Endothelial cell of umbilical vein (primary cell): Measurements from ENCODE around the gene SPRED2. TPM values are rescaled to one million over a fixed set of nuclear protein-coding genes. Genes with fewer than 3 reads are reported as not detected.

ENCODE experiments used
- BruUV-seq: library from RNA; stranded (reverse); fragments of 400-500 nt; replicated peaks from 2 replicates; lab custom pipeline; 2021; lab: Mats Ljungman, UMichigan
- CTCF ChIA-PET: fragments of 300-600, 350-600 bp; sonication (Branson Sonifier 250); formaldehyde crosslinking; loops from one replicate; lab custom pipeline; 2021; ENCODE audit warnings: antibody characterized with exemption, inconsistent platforms; lab: Charles Lee
- POLR2A ChIA-PET: fragments of 300-600, 350-600 bp; sonication (Branson Sonifier 250); formaldehyde crosslinking; loops from one replicate; lab custom pipeline; 2021; ENCODE audit warnings: antibody characterized with exemption, inconsistent platforms; lab: Charles Lee
- DNase-seq: peaks from one replicate; pipeline ENCODE4 v3.0.0-alpha.2; 2011; ENCODE audit warnings: low read depth, low spot score
- FAIRE-seq: peaks from 2 replicates; lab custom pipeline; 2011; peaks lifted over from hg19 to GRCh38; lab: Jason Lieb, UNC
- H2AFZ ChIP-seq: 2 replicates; pipeline ENCODE4 v1.6.0; 2012; ENCODE audit warnings: low read depth, low read length, control low read depth, inconsistent platforms
- H3K27ac ChIP-seq: 2 replicates; pipeline ENCODE4 v1.5.1; 2011; ENCODE audit warnings: low read depth, mild to moderate bottlenecking, control low read depth, low read length, moderate library complexity; ENCODE audit not compliant: insufficient read depth
- H3K27me3 ChIP-seq, 2 experiments: 2 replicates each; pipeline versions ENCODE4 v1.6.0 to v1.6.1; 2011; ENCODE audit warnings: low read length in 2 of 2, mixed read lengths in 1 of 2; ENCODE audit not compliant: control insufficient read depth in 2 of 2, insufficient read depth in 2 of 2
- H3K36me3 ChIP-seq, 2 experiments: 2 replicates in 1 of 2; 3 replicates in 1 of 2; pipeline ENCODE4 v1.5.1; 2011; ENCODE audit warnings: low read length in 2 of 2, mild to moderate bottlenecking in 1 of 2, moderate library complexity in 1 of 2; ENCODE audit not compliant: control insufficient read depth in 2 of 2, insufficient read depth in 2 of 2; ENCODE audit errors: extremely low read depth in 1 of 2
- H3K4me1 ChIP-seq: 3 replicates; pipeline ENCODE4 v1.5.1; 2011; ENCODE audit warnings: mild to moderate bottlenecking, low read length; ENCODE audit not compliant: control insufficient read depth, insufficient read depth; ENCODE audit errors: extremely low read depth
- H3K4me2 ChIP-seq: 2 replicates; pipeline ENCODE4 v1.6.1; 2011; ENCODE audit warnings: low read length, control low read depth, mixed read lengths; ENCODE audit not compliant: insufficient read depth
- H3K4me3 ChIP-seq, 3 experiments: fragments of 200-600 bp in 1 of 3; sonication (generic), shearing (Covaris generic) in 1 of 3; replicated peaks in 1 of 3; 2 replicates each; pipeline ENCODE4 v1.5.1; 2011 to 2016; ENCODE audit warnings: control low read depth in 3 of 3, low read length in 3 of 3, mild to moderate bottlenecking in 2 of 3, inconsistent platforms in 1 of 3, low read depth in 1 of 3, moderate library complexity in 1 of 3; ENCODE audit not compliant: insufficient read depth in 1 of 3
- H3K79me2 ChIP-seq: 2 replicates; pipeline ENCODE4 v1.6.0; 2012; ENCODE audit warnings: low read length, inconsistent platforms; ENCODE audit not compliant: control insufficient read depth, insufficient read depth
- H3K9ac ChIP-seq: replicated peaks from 2 replicates; pipeline ENCODE3; 2011; ENCODE audit warnings: low read length, control low read depth; ENCODE audit not compliant: insufficient read depth; ENCODE audit errors: extremely low read depth
- H3K9me1 ChIP-seq: replicated peaks from 3 replicates; pipeline ENCODE4 v1.6.0; 2011; ENCODE audit warnings: mild to moderate bottlenecking, low read length; ENCODE audit not compliant: control insufficient read depth, insufficient read depth; ENCODE audit errors: extremely low read depth
- H3K9me3 ChIP-seq: replicated peaks from 2 replicates; pipeline ENCODE4 v1.5.1; 2012; ENCODE audit warnings: low read length, inconsistent platforms; ENCODE audit not compliant: control insufficient read depth, insufficient read depth
- H4K20me1 ChIP-seq: replicated peaks from 2 replicates; pipeline ENCODE3; 2011; ENCODE audit warnings: mild to moderate bottlenecking, low read length; ENCODE audit not compliant: control insufficient read depth, insufficient read depth; ENCODE audit errors: extremely low read depth
- CTCF ChIP-seq, 2 donors: IDR thresholded peaks; 1 replicate in 1 of 2; 2 replicates in 1 of 2; pipeline ENCODE4 v1.5.1; 2011; ENCODE audit warnings: low read length in 2 of 2, mild to moderate bottlenecking in 2 of 2, moderate library complexity in 2 of 2, control low read depth in 1 of 2, inconsistent platforms in 1 of 2, low read depth in 1 of 2; ENCODE audit not compliant: insufficient read depth in 1 of 2; ENCODE audit errors: extremely low read depth in 1 of 2
- EZH2 ChIP-seq: IDR thresholded peaks from 2 replicates; pipeline ENCODE4 v1.6.1; 2012; ENCODE audit warnings: borderline replicate concordance, low read depth, mild to moderate bottlenecking, moderate library complexity, low read length, inconsistent platforms; ENCODE audit not compliant: severe bottlenecking
- FOS ChIP-seq: IDR thresholded peaks from 2 replicates; pipeline ENCODE4 v1.6.1; 2011; ENCODE audit warnings: mild to moderate bottlenecking, low read length, moderate library complexity, borderline replicate concordance; ENCODE audit not compliant: insufficient read depth
- GATA2 ChIP-seq: IDR thresholded peaks from 2 replicates; pipeline ENCODE4 v1.7.0; 2011; ENCODE audit warnings: low read depth, mild to moderate bottlenecking, moderate library complexity, mixed read lengths, low read length; ENCODE audit not compliant: insufficient read length, insufficient read depth
- JUN ChIP-seq: IDR thresholded peaks from 2 replicates; pipeline ENCODE4 v1.6.1; 2011; ENCODE audit warnings: borderline replicate concordance, low read depth; ENCODE audit not compliant: insufficient read length, insufficient read depth
- MAX ChIP-seq: IDR thresholded peaks from 2 replicates; pipeline ENCODE4 v1.6.1; 2011; ENCODE audit not compliant: insufficient read depth, insufficient read length
- MYC ChIP-seq: IDR thresholded peaks from one replicate; pipeline ENCODE4 v1.6.1; 2011; ENCODE audit warnings: mild to moderate bottlenecking, low read depth, low read length
- POLR2A ChIP-seq: IDR thresholded peaks from 2 replicates; pipeline ENCODE4 v1.6.1; 2012; ENCODE audit warnings: low read depth, mild to moderate bottlenecking, control low read depth, low read length
- POLR2AphosphoS5 ChIP-seq: IDR thresholded peaks from 2 replicates; pipeline ENCODE4 v1.6.1; 2012; ENCODE audit warnings: low read depth, mild to moderate bottlenecking, control low read depth, low read length, moderate library complexity; ENCODE audit not compliant: insufficient read depth
- dilution Hi-C: fragments of 300-500 bp; cut with MboI; formaldehyde crosslinking; loops from one replicate; pipeline ENCODE4 v1.15.0; 2019; ENCODE audit warnings: low sequenced_read_pairs; ENCODE audit not compliant: extremely low pct_ligation_motif_present
- intact Hi-C: fragments of 100-400 bp; cut with micrococcal nuclease; formaldehyde crosslinking; loops from one replicate; pipeline ENCODE4 v1.10.0; 2022
- polyA plus RNA-seq, 4 experiments: library from polyadenylated mRNA; depleted of rRNA in 3 of 4; stranded (reverse) in 3 of 4; unstranded in 1 of 4; fragments of >200 nt; gene quantifications; 2 replicates each; pipeline versions ENCODE4 v1.2.1 to v1.2.3, GENCODE V29; 2011 to 2012; ENCODE audit warnings: missing spikeins in 1 of 4
- total RNA-seq: library from RNA; stranded (reverse); gene quantifications from 2 replicates; pipeline ENCODE4 v1.2.3, GENCODE V29; 2021

SPRED2 gene
- total and polyA plus RNA-seq, 2 donors (not counting 3 experiments of a cell fraction or from before 2014, with no cell fraction given) = 3.6 to 9.6 TPM

- DNase-seq = no peak
- FAIRE-seq = no peak
- Histone ChIP-seq H3K36me3 (no peaks in the 10 kb centered on the region), H3K9me1 (no peaks in the 10 kb centered on the region), H3K4me3 (no peak overlapping the region), H3K79me2 (no peaks in the 10 kb centered on the region), H3K9ac (no peak overlapping the region), H3K4me1 (no peaks in the 10 kb centered on the region), H2AFZ (no peak overlapping the region), H3K4me2 (no peak overlapping the region), H3K9me3 (no peaks in the 10 kb centered on the region), H4K20me1 (no peaks in the 10 kb centered on the region), H3K27ac (no peak overlapping the region), H3K27me3 (peaks cover 17 to 29% of the 10 kb centered on the region in 2 experiments)
- CTCF ChIA-PET = no interaction called here
- intact Hi-C loops = no loop called here
- no TSS peak for BruUV-seq
- dilution Hi-C loops = no loop called here
- TF ChIP-seq POLR2AphosphoS5 = no peak
- TF ChIP-seq CTCF (IDR thresholded peaks at IDR 0.05; ENCODE audit: extremely low read depth in 1 of 2, insufficient read depth in 1 of 2, low read depth in 1 of 2, low read length in 2 of 2) = no peak
- TF ChIP-seq MAX = no peak
- no peak for TF ChIP-seq MYC
- TF ChIP-seq JUN = no peak
- no peak for TF ChIP-seq GATA2
- no peak for TF ChIP-seq EZH2
- TF ChIP-seq POLR2A = no peak
- no peak for TF ChIP-seq FOS
- POLR2A ChIA-PET = no interaction called here
Observed at GRCh38 chr2:65452150-65452895, 19.9 kb upstream of the SPRED2 start.
